Jurkat, Clone E6-1 (cell line): ENCODE measurements around the gene SPATS2L.

ENCODE experiments used
- DNase-seq: peaks from one replicate; pipeline ENCODE4 v3.0.0-alpha.2; 2011; ENCODE audit warnings: low read depth, low spot score
- H3K4me3 ChIP-seq: 2 replicates; pipeline ENCODE4 v1.5.1; 2011; ENCODE audit warnings: mild to moderate bottlenecking, low read length, control low read depth, moderate library complexity

Gene SPATS2L

DNA sequence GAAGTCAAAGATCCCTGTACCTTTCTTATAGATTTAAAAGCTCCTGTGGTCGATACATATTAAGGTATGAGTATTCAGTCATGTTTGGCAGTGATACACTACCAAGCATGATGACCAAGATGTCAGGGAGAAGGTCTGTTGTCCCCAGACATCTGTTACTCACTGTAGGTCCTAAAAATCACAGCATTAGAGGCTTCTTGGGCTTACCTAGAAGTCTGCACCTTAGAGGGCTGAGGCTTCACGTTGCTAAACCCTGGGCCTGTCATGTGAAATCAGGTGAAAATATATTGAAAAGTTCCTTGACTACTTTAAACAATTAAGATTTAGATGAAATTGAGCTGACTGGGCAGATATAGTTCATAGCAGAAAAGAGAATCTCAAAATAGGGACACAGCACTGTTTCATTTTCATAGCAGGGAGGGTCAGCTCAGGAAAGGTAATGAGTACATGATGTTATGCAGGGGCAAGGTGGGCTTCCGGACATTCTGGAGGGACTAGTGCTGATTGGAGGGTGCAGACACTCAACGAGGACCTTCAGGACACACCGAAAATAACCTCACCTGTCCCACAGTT lies 78.7 kb downstream of the SPATS2L start:
- no peak overlapping the region for H3K4me3 ChIP-seq
- DNase-seq = no peak

DNA sequence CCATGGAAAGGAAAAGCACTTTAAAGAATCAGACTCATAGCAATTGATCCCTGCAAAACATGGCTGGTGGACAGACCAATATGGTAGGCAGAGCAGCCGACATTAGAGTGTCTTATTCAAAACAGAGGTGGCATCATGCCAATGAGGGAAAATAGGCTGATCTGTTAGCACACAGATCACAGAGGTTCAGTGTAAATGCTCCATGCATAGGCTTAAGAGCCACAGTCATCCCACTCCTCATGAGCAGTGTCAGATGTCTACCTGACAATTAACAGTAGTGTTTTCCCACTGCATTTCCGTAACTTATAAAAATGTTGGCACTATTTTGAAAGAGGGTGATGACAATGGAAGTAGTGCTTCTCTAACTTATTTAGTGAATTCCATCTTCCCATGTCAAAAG lies 86.7 kb downstream of the SPATS2L start:
- no peak for DNase-seq

DNA sequence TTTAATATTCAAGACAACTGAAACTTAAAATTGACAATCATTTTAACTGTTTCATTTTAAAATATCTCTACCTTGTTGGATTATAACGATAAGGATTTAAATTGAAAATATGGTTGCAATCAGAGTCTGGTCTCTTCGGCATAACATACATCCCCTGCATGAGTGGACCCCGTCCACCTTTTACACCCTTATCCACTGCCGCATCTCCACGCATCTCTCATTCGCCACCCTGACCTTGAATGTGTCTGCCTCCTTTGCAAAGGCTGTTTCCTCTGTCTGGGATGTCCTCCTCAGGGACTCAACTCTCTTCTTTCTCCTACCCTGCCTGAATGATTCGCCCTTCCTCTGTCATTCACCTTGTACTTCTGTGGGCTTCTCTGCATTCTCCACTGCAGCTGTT lies 87.6 kb downstream of the SPATS2L start:
- no peak for DNase-seq
- no peak overlapping the region for H3K4me3 ChIP-seq

More for the DNA sequence above, 86.7 kb downstream of the SPATS2L start:
- H3K4me3 ChIP-seq = no peak overlapping the region

DNA sequence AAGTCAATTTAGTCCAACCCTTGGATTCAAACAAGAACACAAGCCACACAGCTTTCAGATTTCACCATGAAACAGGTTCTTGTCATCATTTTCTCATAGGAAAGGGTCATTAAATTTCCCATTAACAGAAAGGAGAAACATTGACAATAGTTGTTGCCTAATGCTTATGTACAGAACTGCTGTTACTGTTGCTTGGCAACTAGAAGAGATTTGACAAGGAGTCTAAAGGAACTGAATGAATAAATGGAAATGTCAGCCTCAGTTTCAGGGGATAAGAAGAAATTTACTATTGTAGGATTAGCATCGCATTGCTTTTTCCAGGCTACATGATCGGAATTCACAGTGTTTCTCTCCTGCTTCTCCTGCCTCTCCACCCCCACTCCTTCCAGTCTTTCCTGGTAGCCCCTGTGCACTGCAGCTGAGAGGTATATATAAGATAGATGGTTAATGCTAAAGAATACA lies 90.3 kb downstream of the SPATS2L start:
- DNase-seq = no peak

DNA sequence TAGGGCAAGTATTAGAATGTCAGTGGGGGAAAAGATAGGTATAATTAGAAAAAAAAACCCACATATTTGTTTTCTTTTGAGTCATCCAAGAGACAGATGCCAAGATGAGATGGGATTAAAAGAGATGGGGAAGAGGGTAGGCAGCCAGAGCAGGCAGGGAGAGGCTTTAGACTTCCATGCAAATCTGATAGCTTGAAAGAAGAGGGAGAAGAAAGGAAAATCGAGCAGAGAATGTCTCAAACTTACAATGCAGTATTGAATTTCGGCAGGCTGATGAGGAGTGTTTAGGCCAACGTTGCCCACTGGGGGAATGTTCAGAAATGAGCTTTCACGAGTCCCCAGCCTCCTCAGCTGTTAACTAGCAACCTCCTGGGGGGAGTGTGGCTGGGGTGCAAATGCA lies 91.3 kb downstream of the SPATS2L start:
- DNase-seq = no peak
- H3K4me3 ChIP-seq = no peak overlapping the region

More for the DNA sequence above, 90.3 kb downstream of the SPATS2L start:
- H3K4me3 ChIP-seq = no peak overlapping the region

DNA sequence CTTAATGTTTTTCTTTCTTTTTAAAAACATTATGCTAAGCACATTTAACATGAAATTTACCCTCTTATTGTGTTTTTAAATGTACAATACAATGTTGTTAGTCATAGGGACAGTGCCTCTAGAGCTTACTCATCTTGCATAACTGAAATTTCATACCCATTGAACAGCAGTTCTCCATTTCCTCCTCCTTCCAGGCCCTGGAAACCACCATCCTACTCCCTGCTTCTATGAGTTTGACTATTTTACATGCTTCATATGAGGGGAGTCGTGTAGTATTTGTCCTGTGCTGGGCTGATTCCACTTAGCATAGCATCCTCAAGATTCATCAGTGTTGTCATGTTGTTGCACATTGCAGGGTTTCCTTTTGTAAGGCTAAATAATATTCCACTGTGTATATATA lies 92.6 kb downstream of the SPATS2L start:
- no peak for DNase-seq

DNA sequence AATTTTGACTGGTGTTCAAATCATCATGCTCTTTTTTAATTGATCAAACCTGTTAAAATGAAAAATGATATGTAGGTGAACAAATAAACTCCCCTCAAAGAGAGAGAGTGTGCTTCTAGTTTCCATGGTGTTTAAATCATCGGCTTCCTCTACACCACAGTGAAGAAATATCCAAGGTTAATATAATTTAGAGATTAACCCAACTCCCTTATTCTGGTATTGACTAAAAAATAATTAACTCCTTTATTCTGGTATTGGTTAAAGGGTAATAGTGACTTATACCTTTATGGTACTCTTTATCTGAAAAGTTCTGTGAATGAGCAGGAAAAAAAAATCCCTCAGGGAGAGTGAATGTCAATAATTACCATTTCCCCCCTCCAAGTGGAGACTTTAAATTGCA lies 93.1 kb downstream of the SPATS2L start:
- DNase-seq = no peak
- no peak overlapping the region for H3K4me3 ChIP-seq

More for the DNA sequence above, 92.6 kb downstream of the SPATS2L start:
- no peak overlapping the region for H3K4me3 ChIP-seq

DNA sequence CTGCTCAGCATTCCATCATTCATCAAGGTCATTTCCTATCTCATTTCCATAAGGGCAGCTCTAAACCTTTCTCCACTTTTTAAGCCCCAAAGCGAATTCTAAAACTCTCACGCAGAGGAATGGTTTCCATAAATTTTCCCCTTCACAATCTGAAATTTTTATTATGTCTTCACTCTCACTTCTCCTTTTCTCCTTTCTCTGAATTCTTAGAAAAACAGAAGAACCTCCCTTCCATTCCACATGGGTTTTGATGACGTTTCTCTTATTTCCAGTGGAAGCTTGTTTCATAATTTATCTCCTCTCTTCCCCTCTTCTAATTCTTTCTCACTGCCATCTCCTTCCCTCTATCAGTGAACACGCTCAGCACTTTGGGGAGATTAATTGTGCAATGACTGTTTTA lies 97.3 kb downstream of the SPATS2L start:
- no peak overlapping the region for H3K4me3 ChIP-seq
- DNase-seq = no peak

DNA sequence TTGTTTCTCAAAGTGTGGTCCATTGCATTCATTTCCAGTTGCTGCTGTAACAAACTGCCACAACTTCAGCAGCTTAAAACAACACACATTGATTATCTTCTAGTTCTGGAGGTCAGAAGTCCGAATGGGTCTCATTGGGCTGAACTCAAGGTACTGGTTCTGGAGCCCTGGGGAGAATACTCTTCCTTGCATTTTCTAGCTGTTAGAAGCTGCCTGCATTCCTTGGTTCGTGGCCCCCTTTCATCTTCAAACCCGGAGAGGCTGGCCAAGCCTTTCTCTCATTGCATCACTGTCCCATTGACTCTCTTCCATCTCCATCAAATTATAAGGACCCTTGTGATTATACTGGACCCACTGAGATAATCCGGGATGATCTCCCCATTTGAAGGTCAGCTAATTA lies 98.1 kb downstream of the SPATS2L start:
- H3K4me3 ChIP-seq = no peak overlapping the region

DNA sequence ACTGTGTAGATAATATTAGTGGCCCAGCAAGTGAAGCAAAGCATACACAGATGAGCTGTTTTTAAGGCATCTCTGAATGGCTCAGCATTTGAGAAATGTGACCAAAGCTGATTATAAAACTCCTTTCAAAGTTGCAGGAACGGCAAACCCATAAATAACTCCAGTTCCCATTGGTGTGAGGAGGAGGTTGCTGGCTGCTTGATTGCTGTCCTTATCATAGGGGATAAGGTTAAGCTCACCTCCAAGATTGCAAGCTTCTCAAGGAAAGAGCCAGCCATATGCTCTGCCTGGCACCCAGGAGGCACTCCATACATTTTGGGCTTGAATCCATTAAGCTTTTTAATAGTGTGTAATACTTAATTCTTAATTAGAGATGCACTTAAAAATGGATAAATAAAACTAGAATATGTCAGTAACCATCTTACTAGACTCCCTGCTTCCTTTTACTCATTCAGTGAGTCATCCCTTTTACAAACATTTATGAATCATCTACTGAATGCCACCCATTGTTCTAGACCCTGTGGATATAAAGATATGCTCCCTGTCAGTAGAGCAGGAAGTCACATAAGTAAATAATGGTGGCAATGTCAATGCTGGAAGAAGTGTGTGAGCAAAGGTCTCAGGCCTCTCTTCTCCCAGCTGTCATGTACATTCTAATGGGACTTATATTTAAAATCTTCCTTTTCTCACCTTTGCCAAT lies 99.3 kb downstream of the SPATS2L start:
- H3K4me3 ChIP-seq = no peak overlapping the region
- DNase-seq = no peak

More for the DNA sequence above, 98.1 kb downstream of the SPATS2L start:
- no peak for DNase-seq

DNA sequence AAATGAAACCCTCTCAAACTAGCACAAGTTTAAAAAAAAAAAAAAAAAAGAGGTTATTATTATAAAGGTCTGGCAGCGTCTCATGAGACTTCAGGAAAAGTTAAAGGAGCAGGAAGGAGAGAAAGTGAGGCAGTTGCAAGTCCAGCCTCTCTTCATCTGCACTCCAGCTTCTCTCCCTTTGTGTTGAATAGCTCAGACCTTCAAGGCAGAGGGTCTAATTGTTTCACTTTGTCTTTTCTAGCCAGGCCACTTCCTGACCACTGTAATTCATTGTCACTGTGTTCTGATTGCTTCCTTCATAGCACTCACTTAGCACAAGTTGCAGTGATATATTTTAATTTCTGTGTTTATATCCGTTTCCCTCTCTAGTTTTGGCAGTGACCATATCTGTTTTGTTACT lies 99.9 kb downstream of the SPATS2L start:
- no peak for DNase-seq
- no peak overlapping the region for H3K4me3 ChIP-seq

DNA sequence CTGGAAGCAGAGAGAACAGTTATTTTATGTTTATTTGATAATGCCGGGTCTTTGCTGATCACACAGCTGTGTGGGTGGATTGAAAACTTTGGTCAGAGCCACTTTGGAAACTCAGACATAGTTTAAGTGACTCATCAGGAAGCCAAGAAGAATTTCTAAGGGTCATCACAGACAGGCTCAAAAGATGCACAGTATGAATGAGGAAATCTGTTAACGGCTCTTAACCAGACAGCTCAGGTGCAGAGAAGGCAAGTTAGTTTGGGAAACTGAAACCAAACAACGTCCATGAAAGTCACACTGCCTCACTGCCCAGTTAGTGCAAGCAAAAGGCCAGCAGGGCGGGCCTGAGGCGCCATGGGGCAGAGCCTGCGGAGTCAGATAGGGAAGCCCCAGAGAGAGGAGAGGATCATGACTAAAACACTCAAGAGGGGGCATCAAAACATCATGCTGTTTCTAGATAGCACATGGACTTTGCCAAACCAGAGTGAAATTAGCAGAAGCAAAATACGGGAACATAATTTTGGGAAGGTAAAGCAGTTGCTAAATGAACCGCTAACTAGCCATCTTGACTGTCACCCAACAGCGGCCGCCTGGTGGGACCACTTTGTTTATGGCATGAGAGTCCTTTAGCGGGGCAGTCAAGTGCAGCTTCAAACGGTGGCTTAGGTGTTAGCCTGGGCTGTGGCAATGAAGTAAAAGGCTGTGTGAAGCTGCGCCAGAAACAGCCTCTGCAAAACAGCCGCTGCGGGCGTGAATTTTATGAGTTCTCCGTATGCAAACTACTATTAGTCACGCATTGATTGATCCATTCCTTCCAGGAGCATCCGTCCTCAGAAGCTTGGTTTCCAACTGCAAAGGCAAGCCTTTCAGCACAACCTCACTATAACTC lies 102.2 kb downstream of the SPATS2L start:
- no peak for DNase-seq
- no peak overlapping the region for H3K4me3 ChIP-seq

DNA sequence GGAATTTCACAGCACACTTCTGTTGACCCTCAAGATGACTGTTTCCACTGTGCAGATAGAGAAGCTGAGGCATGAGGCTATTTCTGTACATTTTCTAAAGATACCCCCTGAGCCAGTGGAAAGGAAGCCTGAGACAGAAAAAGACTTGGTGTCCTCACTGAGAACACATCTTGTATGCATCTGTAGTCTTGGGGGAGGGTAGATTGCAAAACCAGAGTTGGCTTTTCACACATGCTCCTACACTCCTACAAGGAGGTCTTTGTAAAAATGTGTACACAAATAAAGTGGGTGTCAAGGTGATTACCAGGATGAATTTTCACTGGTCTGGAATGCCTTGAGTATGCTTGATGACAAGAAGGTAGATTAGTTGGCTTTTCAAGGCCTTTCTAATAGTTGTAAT lies 105.3 kb downstream of the SPATS2L start:
- no peak for DNase-seq
- H3K4me3 ChIP-seq = no peak overlapping the region

DNA sequence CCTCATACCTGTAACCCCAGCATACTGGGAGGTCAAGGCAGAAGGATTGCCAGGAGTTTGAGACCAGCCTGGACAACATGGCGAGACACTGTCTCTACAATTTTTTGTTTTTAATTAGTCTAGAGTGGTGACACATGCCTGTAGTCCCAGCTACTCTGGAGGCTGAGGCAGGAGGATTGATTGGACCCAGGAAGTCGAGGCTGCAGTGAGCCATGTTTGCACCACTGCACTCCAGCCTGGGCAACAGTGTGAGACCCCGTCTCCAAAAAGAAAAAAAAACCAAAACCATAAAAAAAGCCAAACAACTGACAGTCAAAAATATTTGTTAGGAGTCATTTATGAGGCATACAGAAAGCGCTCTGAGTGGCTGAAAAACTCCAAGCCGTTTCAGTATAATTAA lies 107.9 kb downstream of the SPATS2L start:
- no peak for DNase-seq
- no peak overlapping the region for H3K4me3 ChIP-seq

DNA sequence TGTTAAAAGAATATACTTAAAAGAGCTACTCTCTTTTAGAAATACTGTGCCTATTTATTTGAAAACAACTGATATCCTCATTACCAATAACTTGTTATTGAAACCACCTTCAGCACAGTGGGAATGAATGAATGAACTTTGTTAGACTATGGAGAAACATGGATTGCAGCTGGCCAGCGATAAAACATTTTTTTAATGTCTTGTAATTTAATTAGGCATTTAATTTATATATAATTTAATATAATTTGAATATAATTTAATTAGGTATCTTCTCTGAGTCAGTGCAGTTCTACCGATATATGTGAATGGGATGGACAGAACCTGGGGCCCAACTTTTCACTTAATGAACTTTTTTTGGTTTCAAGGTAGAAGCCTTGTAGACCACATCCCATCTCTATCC lies 109.0 kb downstream of the SPATS2L start:
- no peak for DNase-seq
- H3K4me3 ChIP-seq = no peak overlapping the region

DNA sequence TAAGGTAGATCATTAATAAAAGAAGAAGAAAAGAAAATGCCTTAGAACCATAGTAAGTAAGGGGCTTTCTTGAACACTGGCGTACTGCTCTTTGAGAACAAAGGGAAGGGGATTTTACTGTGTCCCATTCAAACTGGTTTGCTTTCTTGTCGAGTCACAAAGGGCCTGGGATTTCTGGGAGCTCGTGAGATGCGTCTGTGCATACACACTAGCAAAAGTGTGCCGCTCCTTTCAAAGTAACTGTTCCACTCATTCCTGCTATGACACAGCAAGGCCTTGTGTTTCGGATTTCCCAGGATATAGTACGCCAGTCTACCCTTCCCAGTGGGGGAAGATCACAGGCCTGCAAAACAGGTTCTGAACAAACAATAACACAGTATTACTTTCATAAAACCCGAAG lies 110.4 kb downstream of the SPATS2L start:
- no peak overlapping the region for H3K4me3 ChIP-seq
- DNase-seq = no peak

DNA sequence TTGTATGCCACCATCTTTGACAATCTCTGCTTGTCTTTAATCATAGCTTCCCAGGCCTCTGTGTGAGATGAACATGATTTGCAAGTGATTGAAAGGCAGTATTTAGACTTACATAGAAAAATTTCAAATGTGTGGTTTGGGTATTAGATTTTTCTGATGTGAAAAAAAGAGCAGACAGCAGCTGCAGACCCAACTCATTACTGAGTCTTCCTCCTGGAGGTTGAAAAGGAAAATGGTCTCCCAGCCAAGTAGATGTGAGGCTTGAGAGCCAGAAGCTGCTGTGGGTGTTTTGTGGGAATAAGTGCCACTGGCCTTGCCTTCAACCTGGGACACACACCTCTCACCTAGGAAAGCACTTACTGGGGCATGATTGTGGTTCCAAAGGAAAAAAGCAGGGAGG lies 110.9 kb downstream of the SPATS2L start:
- no peak for DNase-seq
- H3K4me3 ChIP-seq = no peak overlapping the region

DNA sequence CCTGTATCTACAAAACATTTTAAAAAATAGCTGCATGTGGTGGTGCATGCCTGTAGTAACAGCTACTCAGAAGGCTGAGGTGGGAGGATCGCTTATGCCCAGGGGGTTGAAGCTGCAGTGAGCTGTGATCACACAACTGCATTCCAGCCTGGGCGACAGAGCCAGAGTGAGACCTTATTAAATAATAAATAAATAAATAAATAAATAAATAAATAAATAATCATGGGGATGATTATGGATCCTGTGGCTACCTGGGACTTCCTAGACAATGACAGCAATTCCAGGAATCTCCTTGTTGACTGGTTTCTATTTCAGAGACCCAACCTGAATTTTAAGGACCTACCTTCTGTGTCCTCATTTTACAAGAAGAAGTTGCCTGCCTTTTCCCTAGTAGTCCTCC lies 111.9 kb downstream of the SPATS2L start:
- DNase-seq = no peak
- no peak overlapping the region for H3K4me3 ChIP-seq

DNA sequence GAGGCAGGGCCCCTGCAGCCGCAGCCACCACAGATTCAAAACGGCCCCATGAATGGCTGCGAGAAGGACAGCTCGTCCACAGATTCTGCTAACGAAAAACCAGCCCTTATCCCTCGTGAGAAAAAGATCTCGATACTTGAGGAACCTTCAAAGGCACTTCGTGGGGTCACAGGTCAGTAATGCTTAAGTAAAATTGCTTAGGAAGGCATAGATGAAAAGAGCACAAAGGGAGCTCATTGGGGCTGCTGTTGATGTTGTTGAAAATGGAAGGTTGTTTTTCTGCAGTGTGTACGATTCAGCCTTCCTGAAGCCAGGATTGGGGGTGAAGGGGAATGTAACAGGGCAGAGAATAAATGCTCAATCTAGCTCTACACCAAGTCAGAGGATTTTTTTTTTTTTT lies 112.8 kb downstream of the SPATS2L start:
- no peak overlapping the region for H3K4me3 ChIP-seq
- no peak for DNase-seq

DNA sequence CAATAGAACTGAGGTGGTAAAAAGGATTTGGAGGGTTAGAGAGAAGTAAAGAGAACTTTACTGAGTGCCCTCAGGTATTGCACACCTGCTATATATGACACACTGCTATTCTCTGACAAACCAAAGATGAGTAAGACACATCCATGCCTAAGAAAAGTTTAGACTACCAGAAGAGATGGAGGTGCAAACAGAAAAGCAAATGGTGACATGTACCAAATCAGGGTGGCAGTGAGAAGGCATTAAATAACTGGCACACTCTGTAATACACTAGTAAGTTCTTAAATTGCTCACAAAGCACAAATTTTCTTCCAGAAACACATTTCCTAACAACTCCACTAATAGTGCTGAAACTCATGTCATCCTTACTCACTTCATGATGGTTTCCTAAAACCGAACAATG lies 114.8 kb downstream of the SPATS2L start:
- H3K4me3 ChIP-seq = no peak overlapping the region
- no peak for DNase-seq
